ES-I3 (cell line): Measurements from ENCODE around the gene NAT9.

Source experiments
- H3K36me3 ChIP-seq: 2 replicates; pipeline ENCODE4 v1.6.1; 2013; ENCODE audit warnings: mild to moderate bottlenecking, low read length, control low read depth, moderate library complexity; ENCODE audit not compliant: insufficient read depth
- H3K4me1 ChIP-seq: 2 replicates; pipeline ENCODE4 v1.6.1; 2013; ENCODE audit warnings: mild to moderate bottlenecking, control low read depth, low read length; ENCODE audit not compliant: insufficient read depth
- H3K9ac ChIP-seq: 2 replicates; pipeline ENCODE4 v1.6.1; 2013; ENCODE audit warnings: low read depth, mild to moderate bottlenecking, low read length, moderate library complexity
- H3K9me3 ChIP-seq: 2 replicates; pipeline ENCODE4 v1.6.1; 2013; ENCODE audit warnings: mild to moderate bottlenecking, low read length, moderate library complexity; ENCODE audit not compliant: control insufficient read depth, insufficient read depth

NAT9 gene

DNA sequence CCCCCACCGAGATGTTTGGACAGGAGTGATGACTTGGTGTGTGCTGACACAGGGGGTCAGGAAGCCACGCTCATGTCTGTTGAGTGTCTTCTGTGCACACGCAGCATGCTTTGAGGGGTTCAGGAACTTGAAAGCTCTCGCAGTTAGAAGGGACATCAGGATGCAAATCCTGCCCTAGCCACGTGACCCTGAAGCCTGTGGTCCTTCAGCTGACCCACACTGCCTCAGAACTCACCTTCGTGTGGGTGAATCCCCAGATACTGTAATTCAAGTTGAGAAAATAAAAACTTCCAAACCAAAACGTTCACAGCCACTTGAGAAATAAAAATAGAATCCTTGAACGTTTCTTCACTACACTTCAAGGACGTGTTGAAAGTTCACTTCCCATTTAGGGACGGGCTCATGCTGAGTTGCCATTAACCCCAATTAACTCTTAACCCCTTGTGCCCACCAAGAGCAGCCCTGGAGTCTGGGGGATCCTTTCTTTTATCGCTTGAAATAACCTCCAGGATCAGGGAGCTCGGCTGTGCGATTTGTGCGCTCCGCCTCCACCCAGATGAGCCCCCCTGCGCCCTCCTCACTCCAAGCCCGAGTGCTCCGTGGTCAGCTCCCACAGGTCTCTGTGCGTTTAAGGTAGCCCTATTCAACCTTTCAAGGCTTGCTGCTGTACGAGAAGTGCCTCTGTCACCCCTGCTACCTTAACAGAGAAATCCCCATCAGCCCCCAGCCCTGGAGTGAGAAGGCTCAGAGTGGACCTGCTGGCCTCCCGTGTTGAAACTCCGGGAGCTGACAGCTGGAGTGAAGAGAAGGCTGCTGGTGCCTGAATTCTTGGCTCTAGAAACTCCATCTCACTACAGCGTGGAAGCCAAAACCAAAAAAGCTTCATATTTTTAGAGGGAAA is 36.2 kb upstream of the NAT9 start:
- Histone ChIP-seq H3K4me1 (no peaks in the 10 kb centered on the region), H3K9ac (no peak overlapping the region), H3K36me3 (no peaks in the 10 kb centered on the region)

DNA sequence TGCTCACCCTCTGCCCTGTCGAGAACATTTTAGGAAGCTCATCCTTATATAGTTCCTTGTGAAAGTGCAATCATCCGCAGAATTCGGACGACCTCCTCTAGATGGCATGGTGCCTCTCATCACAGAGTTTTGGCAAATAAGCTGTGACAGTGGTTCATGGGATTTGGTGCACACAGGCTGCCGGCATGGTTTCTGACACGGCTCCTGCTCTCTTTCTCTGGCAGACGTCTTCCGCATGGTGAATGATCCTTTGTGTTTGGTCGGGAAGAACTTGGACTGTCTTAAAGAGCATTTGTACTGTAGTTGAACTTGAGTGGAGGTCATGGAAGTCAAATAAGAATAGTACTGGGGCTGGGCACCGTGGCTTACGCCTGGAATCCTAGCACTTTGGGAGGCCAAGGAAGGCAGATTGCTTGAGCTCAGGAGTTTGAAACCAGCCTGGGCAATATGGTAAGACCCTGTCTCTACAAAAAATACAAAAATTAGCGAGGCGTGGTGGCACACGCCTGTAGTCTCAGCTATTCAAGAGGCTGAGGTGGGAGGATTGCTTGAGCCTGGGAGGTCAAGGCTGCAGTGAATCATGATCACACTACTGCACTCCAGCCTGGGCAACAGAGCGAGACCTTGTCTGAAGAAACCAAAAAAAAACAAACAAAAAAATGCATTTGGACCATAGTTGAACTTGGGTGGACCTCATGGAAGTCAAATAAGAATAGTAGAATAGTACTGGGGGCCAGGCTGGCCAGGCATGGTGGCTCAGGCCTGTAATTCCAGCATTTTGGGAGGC is 34.7 kb upstream of the NAT9 start:
- Histone ChIP-seq H3K9me3 (no peaks in the 10 kb centered on the region), H3K4me1 (no peaks in the 10 kb centered on the region), H3K9ac (no peak overlapping the region), H3K36me3 (no peaks in the 10 kb centered on the region)

More for the DNA sequence above, 36.2 kb upstream of the NAT9 start:
- H3K9me3 ChIP-seq = no peaks in the 10 kb centered on the region

DNA sequence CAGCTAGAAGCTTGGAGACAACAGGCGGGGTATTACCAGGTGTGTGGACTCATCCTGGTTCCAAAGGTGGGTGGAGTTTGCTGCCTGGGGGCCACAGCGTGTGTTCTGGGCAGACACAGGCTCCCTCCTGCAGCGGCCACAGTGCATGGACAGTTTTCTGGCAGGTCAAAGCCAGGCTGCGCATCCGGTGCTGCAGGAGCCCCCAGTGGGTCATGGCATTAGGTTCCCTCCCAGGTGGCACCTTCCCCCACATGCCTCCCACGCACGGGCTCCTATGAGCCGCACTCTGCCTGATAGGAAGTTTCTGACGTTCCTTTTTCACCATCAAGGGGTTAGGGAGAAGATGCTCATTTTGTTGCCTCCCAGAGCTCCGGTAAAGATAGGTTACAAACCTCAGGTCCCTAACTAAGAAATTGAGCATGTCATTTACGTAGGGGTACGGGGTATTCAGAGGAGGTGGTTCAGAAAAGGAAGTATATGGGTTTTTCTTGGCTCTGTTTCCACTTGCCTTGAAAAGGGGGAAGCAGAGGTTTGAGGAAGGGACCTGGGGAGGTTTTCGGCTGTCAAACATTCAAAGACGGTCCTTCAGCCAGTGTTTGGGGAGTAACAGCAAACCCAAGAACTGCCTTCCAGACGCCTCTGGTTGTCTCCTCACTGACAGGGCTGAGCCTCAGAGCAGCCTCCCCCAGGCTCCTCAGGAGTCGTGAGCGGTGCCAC is 32.7 kb upstream of the NAT9 start:
- Histone ChIP-seq H3K4me1 (no peaks in the 10 kb centered on the region), H3K9me3 (no peaks in the 10 kb centered on the region), H3K36me3 (no peaks in the 10 kb centered on the region), H3K9ac (no peak overlapping the region)

DNA sequence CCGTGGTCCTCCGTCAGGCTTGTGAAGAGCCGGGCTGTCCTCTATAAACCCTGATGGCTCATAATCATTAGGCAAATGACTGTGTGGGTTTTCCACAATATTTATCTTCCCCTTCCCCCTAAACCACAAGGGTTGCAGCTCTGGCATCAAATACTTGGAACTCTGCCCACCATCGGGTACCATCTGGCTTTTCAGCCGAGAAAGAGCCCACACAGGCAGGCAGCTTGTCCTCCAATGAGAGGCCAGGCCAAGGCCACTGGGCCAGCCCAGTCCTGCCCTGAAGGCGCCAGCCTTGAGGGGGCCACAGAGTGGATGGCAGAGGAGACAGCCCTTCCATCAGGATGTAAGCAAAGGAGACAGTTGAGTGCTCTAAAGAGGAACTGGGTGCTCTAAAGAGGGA is 31.8 kb upstream of the NAT9 start:
- Histone ChIP-seq H3K9me3 (no peaks in the 10 kb centered on the region), H3K9ac (no peak overlapping the region), H3K36me3 (no peaks in the 10 kb centered on the region), H3K4me1 (no peaks in the 10 kb centered on the region)

DNA sequence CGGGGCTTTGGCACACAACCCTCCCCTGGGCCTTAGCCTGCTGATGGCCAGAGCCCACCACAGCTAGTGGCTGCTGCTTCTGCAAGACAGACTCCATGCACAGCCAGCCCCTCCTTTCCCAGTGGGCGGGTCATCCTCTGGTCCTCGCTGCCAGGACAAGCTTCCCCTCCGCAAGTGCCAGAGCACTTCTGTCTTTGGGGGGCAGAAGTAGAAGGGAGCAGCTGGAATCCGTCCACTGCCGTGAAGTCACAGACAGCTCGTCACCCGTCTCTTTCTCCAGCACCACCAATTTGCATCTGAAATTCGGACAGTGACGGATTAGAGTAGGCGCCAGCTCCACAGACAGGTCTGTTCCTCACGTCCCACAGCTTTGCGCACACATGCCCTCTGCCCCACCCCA is 31.3 kb upstream of the NAT9 start:
- no peak overlapping the region for H3K9ac ChIP-seq
- H3K9me3 ChIP-seq = no peaks in the 10 kb centered on the region
- H3K4me1 ChIP-seq = no peaks in the 10 kb centered on the region
- no peaks in the 10 kb centered on the region for H3K36me3 ChIP-seq

DNA sequence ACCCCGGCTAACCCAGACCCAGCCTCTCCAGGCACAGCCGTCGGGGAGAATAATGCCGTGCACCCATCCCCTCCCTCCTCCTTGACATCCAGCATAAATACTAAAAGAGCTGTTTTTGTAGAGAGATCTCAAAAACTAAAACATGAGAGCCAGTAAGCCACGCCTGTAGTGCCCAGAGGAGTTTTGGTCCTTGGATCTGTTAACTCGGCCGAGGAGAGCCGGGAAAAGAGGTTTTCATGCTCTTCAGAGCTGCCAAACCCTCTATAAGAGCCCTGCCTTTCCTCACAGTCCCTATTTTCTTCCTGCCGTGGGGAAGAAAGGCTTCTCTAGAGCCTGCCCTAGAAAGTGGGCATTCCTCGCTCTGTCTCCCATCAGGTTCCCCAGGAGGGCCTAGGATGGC is 30.2 kb upstream of the NAT9 start:
- Histone ChIP-seq H3K4me1 (no peaks in the 10 kb centered on the region), H3K9ac (no peak overlapping the region), H3K36me3 (no peaks in the 10 kb centered on the region), H3K9me3 (no peaks in the 10 kb centered on the region)

DNA sequence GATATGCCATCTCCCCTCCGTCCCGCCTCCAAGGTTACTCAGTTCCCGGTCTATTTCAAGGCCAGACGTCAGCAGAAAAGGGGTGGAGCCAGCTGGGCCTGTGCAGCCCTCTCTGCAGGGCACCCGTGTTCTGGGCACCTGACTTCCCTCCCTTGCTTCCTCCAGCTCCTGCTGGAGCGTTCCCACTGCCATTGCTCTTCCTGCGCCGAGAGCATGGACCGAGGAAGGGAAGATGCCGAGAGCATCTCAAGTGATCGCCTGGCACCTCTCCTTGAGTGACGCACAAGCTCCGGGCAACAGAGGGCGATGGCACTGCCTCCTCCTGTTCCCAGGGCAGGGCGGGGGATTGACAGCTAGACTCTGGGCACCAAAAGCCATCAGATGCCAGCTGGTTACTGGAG is 29.4 kb upstream of the NAT9 start:
- Histone ChIP-seq H3K36me3 (no peaks in the 10 kb centered on the region), H3K4me1 (no peaks in the 10 kb centered on the region), H3K9me3 (no peaks in the 10 kb centered on the region), H3K9ac (no peak overlapping the region)

DNA sequence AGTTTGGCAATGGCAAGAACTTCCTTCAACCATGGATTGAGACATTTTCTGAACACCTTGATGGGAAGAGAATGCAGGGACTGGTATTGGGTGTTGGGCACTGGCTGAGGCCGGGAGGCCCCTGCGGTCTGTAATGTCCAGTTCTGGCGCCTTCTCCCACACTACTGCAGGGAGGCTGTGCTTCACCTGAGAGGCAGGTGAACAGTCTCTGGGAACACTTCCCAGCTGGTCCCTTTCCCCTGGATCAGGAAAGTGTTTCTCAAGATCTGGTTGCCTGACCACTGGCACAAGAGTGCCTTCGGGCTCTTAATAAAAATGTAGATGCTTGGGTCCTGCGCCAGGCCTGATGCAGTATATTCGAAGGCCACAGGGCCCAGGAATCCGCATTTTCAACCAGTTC is 28.5 kb upstream of the NAT9 start:
- H3K36me3 ChIP-seq = peaks cover 2% of the 10 kb centered on the region; the same call in 1 of the 2 replicates
- no peak overlapping the region for H3K9ac ChIP-seq
- no peaks in the 10 kb centered on the region for H3K4me1 ChIP-seq
- no peaks in the 10 kb centered on the region for H3K9me3 ChIP-seq

DNA sequence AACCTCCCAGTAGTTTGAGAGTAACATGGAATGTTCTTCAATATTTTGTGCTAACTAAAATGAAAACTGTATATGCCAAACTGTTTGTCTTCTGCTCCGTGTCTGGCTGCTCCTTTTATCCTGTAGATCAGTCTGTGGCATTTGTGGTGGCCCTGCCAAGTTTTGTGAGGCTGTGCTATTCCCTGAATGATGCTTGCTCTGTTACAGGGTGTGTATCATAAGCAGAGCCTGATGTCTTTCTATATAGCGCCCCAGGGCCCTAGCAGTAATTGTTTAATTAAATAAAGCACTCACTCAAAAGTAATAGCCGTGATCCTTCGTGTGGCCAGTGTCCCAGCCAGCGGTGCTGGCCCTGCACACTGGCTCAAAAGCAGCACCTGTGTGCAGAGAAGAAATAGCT is 27.8 kb upstream of the NAT9 start:
- no peak overlapping the region for H3K9ac ChIP-seq
- no peaks in the 10 kb centered on the region for H3K9me3 ChIP-seq
- H3K36me3 ChIP-seq = peaks cover 2% of the 10 kb centered on the region; the same call in 1 of the 2 replicates
- no peaks in the 10 kb centered on the region for H3K4me1 ChIP-seq

DNA sequence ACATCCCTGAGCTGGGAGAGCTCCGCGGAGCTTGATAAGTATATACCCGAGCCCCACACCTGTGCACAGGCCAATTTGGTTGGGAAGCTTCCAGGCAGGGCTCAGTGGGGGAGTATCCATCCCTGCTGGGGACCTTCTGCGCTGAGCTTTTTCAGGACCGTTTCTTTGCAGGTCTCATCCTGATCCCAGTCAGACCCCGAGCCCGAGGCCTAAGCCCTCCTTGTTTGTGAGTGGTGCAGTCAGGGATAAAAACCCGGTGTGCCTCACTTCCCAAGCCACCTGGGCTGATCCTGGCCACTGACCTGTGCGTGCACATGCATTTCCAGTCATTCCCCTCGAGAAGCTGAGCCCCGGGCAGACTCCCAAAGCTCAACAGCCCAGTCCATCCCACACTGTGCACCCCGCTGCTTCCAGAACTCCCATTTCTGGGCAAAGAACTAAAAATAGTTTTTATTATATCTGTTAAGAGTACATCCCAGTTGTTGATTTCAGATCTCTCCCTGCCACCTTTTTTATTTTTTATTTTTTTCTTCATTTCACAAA is 27.3 kb upstream of the NAT9 start:
- Histone ChIP-seq H3K9ac (no peak overlapping the region), H3K36me3 (peaks cover 2% of the 10 kb centered on the region; the same call in 1 of the 2 replicates), H3K4me1 (no peaks in the 10 kb centered on the region), H3K9me3 (no peaks in the 10 kb centered on the region)

DNA sequence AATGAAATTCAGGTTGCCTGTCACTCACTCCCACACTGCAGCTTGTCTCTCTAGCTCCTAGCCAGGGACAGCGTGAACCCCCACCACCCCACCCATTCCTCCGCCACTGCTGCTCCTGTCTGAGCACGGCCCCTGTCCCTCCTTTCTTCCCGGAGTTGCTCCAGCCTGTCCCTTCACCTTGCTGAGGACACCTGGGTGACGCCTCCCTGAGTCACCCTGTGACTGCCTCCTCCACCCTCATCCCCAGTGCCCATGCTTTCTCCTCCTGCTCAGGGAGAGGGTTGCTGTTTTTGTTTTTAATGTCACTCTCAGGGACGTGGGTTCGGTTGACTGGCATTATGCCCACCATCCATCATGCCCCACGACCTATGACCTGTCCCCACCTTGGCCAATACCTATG is 25.8 kb upstream of the NAT9 start:
- peaks cover 2% of the 10 kb centered on the region; the same call in 1 of the 2 replicates for H3K36me3 ChIP-seq
- no peaks in the 10 kb centered on the region for H3K9me3 ChIP-seq
- H3K9ac ChIP-seq = no peak overlapping the region
- no peaks in the 10 kb centered on the region for H3K4me1 ChIP-seq

DNA sequence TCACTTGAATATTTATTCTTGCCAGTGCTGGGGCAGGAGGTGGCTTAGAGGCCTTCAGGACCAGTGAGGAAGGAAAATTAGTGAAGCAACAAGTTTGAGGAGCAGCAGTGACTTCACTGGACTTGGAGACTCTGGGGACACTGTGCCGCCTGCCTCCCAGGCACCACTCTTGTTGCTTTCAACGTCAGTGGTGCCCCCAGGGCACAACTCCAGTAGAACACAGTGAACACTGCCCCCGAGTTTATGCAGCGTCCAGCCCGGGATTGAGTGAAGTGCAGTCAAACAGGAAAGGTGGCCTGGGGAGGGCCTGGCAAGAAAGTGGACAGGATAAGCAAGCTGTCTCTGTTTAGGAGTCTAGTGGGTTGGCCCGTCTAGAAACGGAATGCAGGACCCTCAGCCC is 24.4 kb upstream of the NAT9 start:
- no peaks in the 10 kb centered on the region for H3K4me1 ChIP-seq
- peaks cover 2% of the 10 kb centered on the region; the same call in 1 of the 2 replicates for H3K36me3 ChIP-seq
- no peaks in the 10 kb centered on the region for H3K9me3 ChIP-seq
- H3K9ac ChIP-seq = no peak overlapping the region

DNA sequence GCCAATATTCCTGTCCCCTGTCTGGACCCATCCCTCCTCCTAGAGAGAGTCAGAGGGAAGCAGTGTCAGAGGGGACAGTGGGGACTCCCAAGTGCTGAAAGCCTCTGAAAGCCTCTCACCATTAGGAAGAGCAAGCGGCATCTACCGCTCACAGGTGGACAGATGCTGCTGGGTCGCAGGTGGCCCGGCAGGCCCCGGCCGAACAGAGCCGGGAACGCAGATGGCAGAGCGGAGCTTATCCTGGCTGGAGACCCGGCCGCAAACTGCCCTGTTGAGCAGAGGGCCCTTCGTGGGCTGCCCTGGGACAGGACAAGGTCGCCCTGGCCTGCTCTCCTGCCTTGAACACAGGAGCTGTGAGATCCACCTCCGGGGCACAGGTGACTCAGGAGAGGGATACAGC is 23.0 kb upstream of the NAT9 start:
- Histone ChIP-seq H3K36me3 (peaks cover 2% of the 10 kb centered on the region; the same call in 1 of the 2 replicates), H3K9me3 (no peaks in the 10 kb centered on the region), H3K9ac (no peak overlapping the region), H3K4me1 (no peaks in the 10 kb centered on the region)

DNA sequence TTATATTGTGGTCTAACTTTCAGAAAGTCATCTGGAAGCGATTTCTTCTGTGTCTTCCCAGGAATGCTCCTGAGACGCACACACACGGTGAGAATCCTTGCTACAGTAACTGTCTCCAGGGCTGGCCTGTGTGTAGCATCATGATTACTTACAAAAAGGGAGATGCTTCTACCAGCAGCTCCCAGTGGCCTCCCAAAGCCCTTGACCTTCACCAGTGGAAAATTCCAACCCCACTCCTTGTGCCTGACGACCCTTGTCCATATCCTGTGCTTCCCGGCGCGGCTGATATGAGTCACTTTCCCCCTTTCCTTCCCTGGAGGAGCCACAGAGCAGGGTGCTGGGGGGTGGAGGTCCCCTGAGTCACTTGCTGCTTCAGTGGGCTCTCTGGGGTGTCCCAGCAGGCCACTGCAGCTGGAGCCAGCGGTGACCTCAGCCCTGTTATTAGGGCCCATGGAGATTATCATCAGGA is 22.1 kb upstream of the NAT9 start:
- no peaks in the 10 kb centered on the region for H3K9me3 ChIP-seq
- H3K4me1 ChIP-seq = no peaks in the 10 kb centered on the region
- H3K9ac ChIP-seq = no peak overlapping the region
- H3K36me3 ChIP-seq = peaks cover 6% of the 10 kb centered on the region; the same call in 1 of the 2 replicates
